HepG2 (cell line): ENCODE data around the gene MRPL36. TPM values are rescaled to one million over a fixed set of nuclear protein-coding genes. Genes with fewer than 3 reads are reported as not detected.

ENCODE experiments used
- ARNT2 ChIP-seq: sonication (generic); formaldehyde crosslinking; IDR thresholded peaks from 2 replicates; pipeline ENCODE4 v1.8.0; 2022; ENCODE audit warnings: mild to moderate bottlenecking, low read depth, missing genetic modification reagents, moderate library complexity
- ARNTL ChIP-seq: sonication (generic); formaldehyde crosslinking; IDR thresholded peaks from 2 replicates; pipeline ENCODE4 v1.4.0; 2020; ENCODE audit warnings: mild to moderate bottlenecking, missing genetic modification reagents
- ATF7 ChIP-seq, 2 experiments: fragments of 450-650 bp in 1 of 2; sonication (generic) in 1 of 2; formaldehyde crosslinking in 1 of 2; IDR thresholded peaks; 2 replicates each; pipeline versions ENCODE4 v1.4.0 to v1.6.1; 2016 to 2020; ENCODE audit warnings: antibody characterized with exemption in 1 of 2, mild to moderate bottlenecking in 1 of 2, missing genetic modification reagents in 1 of 2
- DZIP1 ChIP-seq: sonication (generic); formaldehyde crosslinking; IDR thresholded peaks from 2 replicates; pipeline ENCODE4 v1.5.0; 2020; ENCODE audit warnings: mild to moderate bottlenecking, missing genetic modification reagents
- FOXA1 ChIP-seq, 2 experiments: fragments of 450-650 bp in 1 of 2; sonication (generic) in 1 of 2; formaldehyde crosslinking in 1 of 2; IDR thresholded peaks; 2 replicates each; pipeline versions ENCODE4 v1.4.0 to v1.6.1; 2016 to 2020; ENCODE audit warnings: missing genetic modification reagents in 1 of 2
- HDAC1 ChIP-seq: sonication (generic); formaldehyde crosslinking; IDR thresholded peaks from 2 replicates; pipeline ENCODE4 v1.5.1; 2020; ENCODE audit warnings: mild to moderate bottlenecking, missing genetic modification reagents
- HINFP ChIP-seq: sonication (generic); formaldehyde crosslinking; IDR thresholded peaks from 2 replicates; pipeline ENCODE4 v1.4.0; 2020; ENCODE audit warnings: low read depth, mild to moderate bottlenecking, missing genetic modification reagents
- MXD1 ChIP-seq: sonication (generic); formaldehyde crosslinking; IDR thresholded peaks from 2 replicates; pipeline ENCODE4 v1.4.0; 2020; ENCODE audit warnings: mild to moderate bottlenecking, missing genetic modification reagents
- NFYB ChIP-seq: sonication (generic); formaldehyde crosslinking; IDR thresholded peaks from 2 replicates; pipeline ENCODE4 v1.4.0; 2020; ENCODE audit warnings: missing genetic modification reagents
- PATZ1 ChIP-seq: sonication (generic); formaldehyde crosslinking; IDR thresholded peaks from 2 replicates; pipeline ENCODE4 v1.4.0; 2020; ENCODE audit warnings: missing genetic modification reagents
- PHF20 ChIP-seq: sonication (generic); formaldehyde crosslinking; IDR thresholded peaks from 2 replicates; pipeline ENCODE4 v1.5.0; 2020; ENCODE audit warnings: mild to moderate bottlenecking, missing genetic modification reagents
- RAD21 ChIP-seq: fragments of 450-650 bp; formaldehyde crosslinking; IDR thresholded peaks from 2 replicates; pipeline ENCODE4 v1.5.0; 2020; ENCODE audit warnings: mild to moderate bottlenecking
- SALL1 ChIP-seq: sonication (generic); formaldehyde crosslinking; IDR thresholded peaks from 2 replicates; pipeline ENCODE4 v1.8.0; 2022; ENCODE audit warnings: mild to moderate bottlenecking, missing genetic modification reagents
- SALL2 ChIP-seq: sonication (generic); formaldehyde crosslinking; IDR thresholded peaks from 2 replicates; pipeline ENCODE4 v1.8.1; 2023; ENCODE audit warnings: mild to moderate bottlenecking, missing genetic modification reagents, inconsistent platforms
- SNAPC2 ChIP-seq: sonication (generic); formaldehyde crosslinking; IDR thresholded peaks from 2 replicates; pipeline ENCODE4 v1.8.1; 2022; ENCODE audit warnings: mild to moderate bottlenecking, missing genetic modification reagents
- ZNF256 ChIP-seq: sonication (generic); formaldehyde crosslinking; conservative IDR thresholded peaks from 2 replicates; pipeline ENCODE4 v1.4.0; 2020; ENCODE audit warnings: missing genetic modification reagents
- ZNF563 ChIP-seq: sonication (generic); formaldehyde crosslinking; IDR thresholded peaks from 2 replicates; pipeline ENCODE4 v1.8.0; 2022; ENCODE audit warnings: mild to moderate bottlenecking, moderate library complexity, missing genetic modification reagents
- ZNF605 ChIP-seq: sonication (generic); formaldehyde crosslinking; IDR thresholded peaks from 2 replicates; pipeline ENCODE4 v1.8.0; 2022; ENCODE audit warnings: mild to moderate bottlenecking, missing genetic modification reagents
- polyA plus RNA-seq, 8 experiments: library from polyadenylated mRNA; depleted of rRNA in 3 of 8; stranded (reverse) in 7 of 8; unstranded in 1 of 8; fragments of >200 nt; fragmentation: Illumina TruSeq in 4 of 8; extraction: Trizol in 4 of 8; gene quantifications; 2 replicates each; pipeline versions ENCODE4 v1.2.1 to v1.2.3, GENCODE V29; 2011 to 2016; ENCODE audit warnings: low read depth in 4 of 8, missing spikeins in 1 of 8, mixed read lengths in 1 of 8; ENCODE audit not compliant: insufficient read depth in 1 of 8
- total RNA-seq, 5 experiments: library from RNA; depleted of rRNA; stranded (reverse); fragments of >200 nt; fragmentation: Illumina TruSeq; extraction: Trizol; gene quantifications; 2 replicates each; pipeline ENCODE4 v1.2.3, GENCODE V29; 2016; ENCODE audit warnings: low read depth in 1 of 5
- TF ChIP-seq, protein P1 (sequence below): sonication (generic); formaldehyde crosslinking; IDR thresholded peaks from 2 replicates; pipeline ENCODE4 v1.4.0; 2020; ENCODE audit warnings: missing genetic modification reagents

The MRPL36 gene
- total and polyA plus RNA-seq, 2 of the 13 experiments (the other 11 are each of a cell fraction or from before 2014, with no cell fraction given), result 71.3 to 113 TPM

DNA sequence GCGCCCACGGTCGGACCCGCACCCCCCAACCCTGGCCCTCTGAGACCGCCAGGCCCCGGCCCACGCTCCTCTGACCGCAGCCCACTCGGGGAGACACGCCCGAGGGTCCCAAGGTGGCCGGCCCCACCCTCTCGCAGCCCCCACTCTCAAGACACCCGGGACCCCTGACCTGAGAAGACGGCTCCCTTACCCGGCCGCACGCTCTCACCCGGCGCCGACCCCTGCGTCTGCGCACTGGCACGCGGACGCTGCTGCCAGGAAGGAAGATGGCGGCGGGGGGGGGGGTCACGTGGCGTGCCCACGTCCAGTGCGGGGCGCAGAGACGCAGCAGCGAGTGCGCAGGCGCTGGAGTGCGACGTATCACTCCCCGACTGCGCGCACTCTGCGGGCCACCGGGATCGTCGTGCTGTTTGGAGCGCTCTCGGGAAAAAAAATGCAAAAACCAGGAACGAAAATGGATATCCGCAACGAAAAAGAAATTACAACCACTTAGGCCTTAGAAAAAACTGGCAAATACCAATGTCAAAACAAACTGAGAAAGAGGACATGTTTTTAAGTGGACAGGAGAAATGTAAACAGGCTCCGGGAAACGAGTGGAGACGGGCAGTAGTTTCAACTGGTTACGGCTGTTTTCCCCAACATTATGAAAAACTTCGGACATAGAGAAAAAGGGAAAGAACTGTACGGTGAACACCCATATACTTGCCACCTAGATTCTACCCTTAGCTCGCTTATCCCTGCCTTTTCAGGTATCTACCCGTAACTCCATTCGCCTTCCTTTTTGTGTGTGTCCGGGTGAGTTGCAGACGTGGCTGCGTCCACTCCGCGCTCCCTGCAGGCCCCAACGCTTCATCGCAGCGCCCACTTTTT is at the start of gene MRPL36 (continued):
- peak; percentile 50; the same call in 1 of the 2 replicates for TF ChIP-seq PHF20 (CRISPR knock-in tag)
- TF ChIP-seq NFYB (CRISPR knock-in tag), result peak; percentile 53; the same call in 1 of the 2 replicates
- no peak; the same call in 1 of the 2 replicates for TF ChIP-seq ZNF563 (CRISPR knock-in tag)
- TF ChIP-seq ARNT2 (CRISPR knock-in tag), result peak; percentile 32; the same call in 1 of the 2 replicates
- TF ChIP-seq ZNF605 (CRISPR knock-in tag), result peak; percentile 19; the same call in 1 of the 2 replicates
- peak; percentile 87; the same call in 1 of the 2 replicates for TF ChIP-seq SNAPC2 (CRISPR knock-in tag)
- no peak for TF ChIP-seq DZIP1
- TF ChIP-seq HDAC1 (CRISPR knock-in tag), result peak; percentile 71
- peak; percentile 66 for TF ChIP-seq PATZ1
- TF ChIP-seq, protein P1, sequence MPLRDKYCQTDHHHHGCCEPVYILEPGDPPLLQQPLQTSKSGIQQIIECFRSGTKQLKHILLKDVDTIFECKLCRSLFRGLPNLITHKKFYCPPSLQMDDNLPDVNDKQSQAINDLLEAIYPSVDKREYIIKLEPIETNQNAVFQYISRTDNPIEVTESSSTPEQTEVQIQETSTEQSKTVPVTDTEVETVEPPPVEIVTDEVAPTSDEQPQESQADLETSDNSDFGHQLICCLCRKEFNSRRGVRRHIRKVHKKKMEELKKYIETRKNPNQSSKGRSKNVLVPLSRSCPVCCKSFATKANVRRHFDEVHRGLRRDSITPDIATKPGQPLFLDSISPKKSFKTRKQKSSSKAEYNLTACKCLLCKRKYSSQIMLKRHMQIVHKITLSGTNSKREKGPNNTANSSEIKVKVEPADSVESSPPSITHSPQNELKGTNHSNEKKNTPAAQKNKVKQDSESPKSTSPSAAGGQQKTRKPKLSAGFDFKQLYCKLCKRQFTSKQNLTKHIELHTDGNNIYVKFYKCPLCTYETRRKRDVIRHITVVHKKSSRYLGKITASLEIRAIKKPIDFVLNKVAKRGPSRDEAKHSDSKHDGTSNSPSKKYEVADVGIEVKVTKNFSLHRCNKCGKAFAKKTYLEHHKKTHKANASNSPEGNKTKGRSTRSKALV (CRISPR knock-in tag), result 0 out of 2 replicates have a peak, but pooled peaks have one; percentile 65
- TF ChIP-seq ZNF256 (CRISPR knock-in tag), result no peak
- no peak for TF ChIP-seq ATF7 (IDR thresholded peaks at IDR 0.05)
- TF ChIP-seq ATF7 (CRISPR knock-in tag; IDR thresholded peaks at IDR 0.05), result no peak
- 0 out of 2 replicates have a peak, but pooled peaks have one; percentile 6 for TF ChIP-seq RAD21 (CRISPR knock-in tag)
- TF ChIP-seq ARNTL (CRISPR knock-in tag), result peak; percentile 98
- no peak for TF ChIP-seq FOXA1 (IDR thresholded peaks at IDR 0.05)
- TF ChIP-seq FOXA1 (CRISPR knock-in tag; IDR thresholded peaks at IDR 0.05), result peak; percentile 27
- TF ChIP-seq SALL1 (CRISPR knock-in tag), result peak; percentile 56
- TF ChIP-seq MXD1 (CRISPR knock-in tag), result peak; percentile 63
- TF ChIP-seq SALL2 (CRISPR knock-in tag), result peak; percentile 30; the same call in 1 of the 2 replicates
- TF ChIP-seq HINFP, result peak; percentile 72
